ENCODE data around the gene PLD1.
"Not testable (repeated sequence)": the region's sequence is repeated elsewhere in the genome, so short reads cannot be mapped to it uniquely, and the experiment has no call there.

PLD1 gene

GRCh38 chr3:171658841-171659240 is 151.4 kb downstream of the PLD1 start:
- DNase-seq (ENCODE audit: low read depth) = no peak

- DNase-seq (ENCODE audit: low read depth) = no peak
These were observed 155.5 kb downstream of the PLD1 start for GRCh38 chr3:171654809-171655208.

- DNase-seq (ENCODE audit: low read depth) = no peak
These were observed 156.0 kb downstream of the PLD1 start for GRCh38 chr3:171654326-171654725.

- no peak for DNase-seq (ENCODE audit: low read depth)
These were observed 156.6 kb downstream of the PLD1 start for GRCh38 chr3:171653701-171654100.

GRCh38 chr3:171652932-171653331 is 157.4 kb downstream of the PLD1 start:
- DNase-seq (ENCODE audit: low read depth) = no peak

GRCh38 chr3:171649911-171650592 is 160.2 kb downstream of the PLD1 start:
- DNase-seq (ENCODE audit: low read depth) = no peak

GRCh38 chr3:171649267-171649666 is 161.0 kb downstream of the PLD1 start:
- DNase-seq (ENCODE audit: low read depth) = no peak

GRCh38 chr3:171648069-171648468 is 162.2 kb downstream of the PLD1 start:
- no peak for DNase-seq (ENCODE audit: low read depth)

- no peak for DNase-seq (ENCODE audit: low read depth)
These were observed 163.7 kb downstream of the PLD1 start for GRCh38 chr3:171646357-171647133.

GRCh38 chr3:171644681-171645080 is 165.6 kb downstream of the PLD1 start:
- DNase-seq (ENCODE audit: low read depth) = no peak

GRCh38 chr3:171643681-171644080 is 166.6 kb downstream of the PLD1 start:
- DNase-seq (ENCODE audit: low read depth) = no peak

GRCh38 chr3:171643033-171643432 is 167.2 kb downstream of the PLD1 start:
- no peak for DNase-seq (ENCODE audit: low read depth)

GRCh38 chr3:171640520-171641412 is 169.5 kb downstream of the PLD1 start:
- DNase-seq (ENCODE audit: low read depth) = no peak

GRCh38 chr3:171636666-171637065 is 173.6 kb downstream of the PLD1 start:
- no peak for DNase-seq (ENCODE audit: low read depth)

GRCh38 chr3:171632766-171633165 is 177.5 kb downstream of the PLD1 start:
- DNase-seq (ENCODE audit: low read depth) = no peak

GRCh38 chr3:171626799-171627198 is 183.5 kb downstream of the PLD1 start:
- DNase-seq (ENCODE audit: low read depth) = not testable (repeated sequence)

- no peak for DNase-seq (ENCODE audit: low read depth)
These were observed 188.2 kb downstream of the PLD1 start for GRCh38 chr3:171622126-171622525.

GRCh38 chr3:171620825-171621434 is 189.4 kb downstream of the PLD1 start:
- DNase-seq (ENCODE audit: low read depth) = no peak

- no peak for DNase-seq (ENCODE audit: low read depth)
These were observed 193.5 kb downstream of the PLD1 start for GRCh38 chr3:171616798-171617197.

GRCh38 chr3:171615686-171616085 is 194.6 kb downstream of the PLD1 start:
- DNase-seq (ENCODE audit: low read depth) = no peak

- no peak for DNase-seq (ENCODE audit: low read depth)
These were observed 195.0 kb downstream of the PLD1 start for GRCh38 chr3:171615281-171615680.

GRCh38 chr3:171614318-171614921 is 195.9 kb downstream of the PLD1 start:
- no peak for DNase-seq (ENCODE audit: low read depth)

All from stimulated activated CD8-positive, alpha-beta memory T cell treated with anti-CD3 and anti-CD28 coated beads, Interleukin-12 subunit alpha, Interleukin-12 subunit beta, amount 100 ng/mL, for 4 hours (primary cell).